C4-2B (cell line): ENCODE measurements around the gene TMEM139.

ENCODE experiments used
- ZFX ChIP-seq: fragments of 450-650 bp; IDR thresholded peaks from 2 replicates; pipeline ENCODE4 v1.6.1; 2017
- TF ChIP-seq, protein P1 (sequence below): fragments of 450-650 bp; conservative IDR thresholded peaks from 2 replicates; pipeline ENCODE4 v1.5.1; 2017; ENCODE audit warnings: mild to moderate bottlenecking

DNA sequence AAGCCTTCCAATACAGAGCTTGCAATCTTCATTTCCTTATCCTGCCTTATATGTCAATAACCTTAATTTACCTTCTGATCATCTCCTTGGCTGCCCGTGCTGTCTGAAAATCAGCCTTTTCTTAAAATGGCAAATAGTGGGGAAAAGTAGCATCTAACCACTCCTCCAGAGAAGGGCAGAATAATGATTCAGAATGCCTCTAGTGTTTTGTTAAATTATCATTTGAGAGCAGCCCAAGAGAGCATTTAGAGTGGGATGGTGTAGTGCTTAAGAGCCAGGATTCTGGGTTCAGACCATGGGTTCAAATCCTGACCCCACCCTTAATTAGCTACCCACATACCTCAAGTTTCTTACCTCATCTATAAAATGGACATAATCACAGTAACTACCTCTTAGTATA is 4.6 kb upstream of the TMEM139 start:
- TF ChIP-seq, protein P1, sequence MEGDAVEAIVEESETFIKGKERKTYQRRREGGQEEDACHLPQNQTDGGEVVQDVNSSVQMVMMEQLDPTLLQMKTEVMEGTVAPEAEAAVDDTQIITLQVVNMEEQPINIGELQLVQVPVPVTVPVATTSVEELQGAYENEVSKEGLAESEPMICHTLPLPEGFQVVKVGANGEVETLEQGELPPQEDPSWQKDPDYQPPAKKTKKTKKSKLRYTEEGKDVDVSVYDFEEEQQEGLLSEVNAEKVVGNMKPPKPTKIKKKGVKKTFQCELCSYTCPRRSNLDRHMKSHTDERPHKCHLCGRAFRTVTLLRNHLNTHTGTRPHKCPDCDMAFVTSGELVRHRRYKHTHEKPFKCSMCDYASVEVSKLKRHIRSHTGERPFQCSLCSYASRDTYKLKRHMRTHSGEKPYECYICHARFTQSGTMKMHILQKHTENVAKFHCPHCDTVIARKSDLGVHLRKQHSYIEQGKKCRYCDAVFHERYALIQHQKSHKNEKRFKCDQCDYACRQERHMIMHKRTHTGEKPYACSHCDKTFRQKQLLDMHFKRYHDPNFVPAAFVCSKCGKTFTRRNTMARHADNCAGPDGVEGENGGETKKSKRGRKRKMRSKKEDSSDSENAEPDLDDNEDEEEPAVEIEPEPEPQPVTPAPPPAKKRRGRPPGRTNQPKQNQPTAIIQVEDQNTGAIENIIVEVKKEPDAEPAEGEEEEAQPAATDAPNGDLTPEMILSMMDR = no peak
- no peak for TF ChIP-seq ZFX
